ENCODE results near the gene HOXB4.
A peak's percentile ranks its signal among the peaks of the same experiment; 100 is the strongest.
"Not testable (repeated sequence)": the region's sequence is repeated elsewhere in the genome, so short reads cannot be mapped to it uniquely, and the experiment has no call there.

The HOXB4 gene

DNA sequence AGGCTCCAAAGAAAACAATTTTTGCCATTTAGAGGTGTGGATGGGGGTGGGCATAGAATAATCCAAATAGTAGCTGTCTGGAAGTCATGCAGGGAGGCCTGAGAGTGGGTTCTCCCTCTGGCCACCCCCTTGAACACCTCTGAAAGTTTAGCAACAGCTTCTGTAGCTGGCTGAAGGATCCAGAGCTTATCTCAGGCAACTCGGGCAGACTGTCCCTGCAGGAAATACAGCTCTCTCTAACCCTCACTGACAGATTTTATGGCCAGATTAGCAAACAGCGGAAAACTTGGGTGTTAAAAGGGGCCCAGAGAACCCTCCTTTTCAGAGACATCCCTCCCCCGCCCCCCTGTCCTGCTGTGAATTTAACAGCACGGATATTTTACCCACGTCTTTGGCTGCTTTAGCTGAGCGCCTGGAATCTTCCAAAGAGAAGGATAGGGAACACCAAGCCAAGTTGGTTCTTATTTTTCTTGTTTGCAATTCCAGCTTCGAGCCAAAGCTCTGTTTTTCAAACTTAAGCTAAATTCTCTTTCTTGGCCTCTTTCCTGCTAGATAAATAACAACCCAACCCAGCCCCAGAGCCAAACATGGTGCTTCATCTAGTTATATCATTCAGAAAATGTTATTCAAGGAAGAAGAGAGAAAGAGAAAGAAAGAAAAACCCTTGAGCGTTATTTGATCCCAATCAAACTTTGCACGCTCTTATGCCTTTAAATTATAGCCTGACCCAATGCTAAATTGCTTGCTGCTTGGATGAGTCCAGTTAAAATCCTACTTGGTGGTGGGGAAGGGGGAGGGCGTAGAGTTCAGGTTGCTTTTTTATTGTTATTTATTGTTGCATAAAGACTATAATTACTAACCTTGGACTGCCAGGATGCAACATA, 31.0 kb downstream of the HOXB4 start:
- DNase-seq (ENCODE audit: low read depth in 2 of 2): no peak

- no peak for DNase-seq (ENCODE audit: low read depth in 2 of 2)
Measured at GRCh38 chr17:48546137-48546923, 31.8 kb downstream of the HOXB4 start.

GRCh38 chr17:48545539-48545938, 32.6 kb downstream of the HOXB4 start:
- no peak for DNase-seq (ENCODE audit: low read depth in 2 of 2)

GRCh38 chr17:48545022-48545375, 33.2 kb downstream of the HOXB4 start, which contains the start of gene HOXB2:
TSS of gene HOXB2 (minus strand) at chr17:48545109. CDS start at chr17:48544911, 198 bp downstream.
- no peak for DNase-seq (ENCODE audit: low read depth in 2 of 2)

- peak; percentile 23 to 28 for DNase-seq (ENCODE audit: low read depth in 2 of 2)
Measured at GRCh38 chr17:48544349-48545021, 33.7 kb downstream of the HOXB4 start.

- DNase-seq (ENCODE audit: low read depth in 2 of 2): peak; percentile 43 to 47
Measured at GRCh38 chr17:48543854-48544348, 34.2 kb downstream of the HOXB4 start.

- DNase-seq (ENCODE audit: low read depth in 2 of 2): peak; percentile 31 to 56
Measured at GRCh38 chr17:48543107-48543853, 34.9 kb downstream of the HOXB4 start.

GRCh38 chr17:48542698-48543106, 35.4 kb downstream of the HOXB4 start:
- no peak for DNase-seq (ENCODE audit: low read depth in 2 of 2)

DNA sequence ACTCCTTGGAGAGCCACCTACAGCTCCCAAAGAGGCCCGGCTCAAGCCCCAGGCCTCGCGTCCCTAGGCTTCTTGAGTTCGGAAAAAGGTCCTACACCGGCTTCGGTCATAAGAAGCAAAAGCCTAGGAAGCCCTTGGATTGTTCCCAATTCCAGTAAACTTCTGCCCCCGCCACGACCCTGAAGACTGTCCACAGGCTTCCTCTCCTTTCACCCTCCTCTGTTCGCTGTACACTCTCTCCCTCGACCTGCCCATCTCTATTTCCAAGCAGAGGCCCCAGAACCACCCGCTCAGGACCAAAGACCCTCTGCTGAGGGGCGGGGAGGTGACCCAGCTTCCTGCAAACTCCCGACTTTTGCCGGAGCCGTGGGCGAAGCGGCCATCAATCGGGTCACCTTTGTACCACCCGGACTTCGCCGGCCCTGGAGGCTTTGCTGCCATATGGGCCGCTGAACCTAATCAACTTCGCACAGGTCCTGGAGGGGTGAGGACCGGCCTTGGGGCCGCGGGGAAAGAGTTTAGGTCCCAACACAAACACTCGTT, 36.0 kb downstream of the HOXB4 start:
- DNase-seq (ENCODE audit: low read depth in 2 of 2): no peak

GRCh38 chr17:48541577-48542113, 36.5 kb downstream of the HOXB4 start:
- peak; percentile 32 to 42 for DNase-seq (ENCODE audit: low read depth in 2 of 2)

DNA sequence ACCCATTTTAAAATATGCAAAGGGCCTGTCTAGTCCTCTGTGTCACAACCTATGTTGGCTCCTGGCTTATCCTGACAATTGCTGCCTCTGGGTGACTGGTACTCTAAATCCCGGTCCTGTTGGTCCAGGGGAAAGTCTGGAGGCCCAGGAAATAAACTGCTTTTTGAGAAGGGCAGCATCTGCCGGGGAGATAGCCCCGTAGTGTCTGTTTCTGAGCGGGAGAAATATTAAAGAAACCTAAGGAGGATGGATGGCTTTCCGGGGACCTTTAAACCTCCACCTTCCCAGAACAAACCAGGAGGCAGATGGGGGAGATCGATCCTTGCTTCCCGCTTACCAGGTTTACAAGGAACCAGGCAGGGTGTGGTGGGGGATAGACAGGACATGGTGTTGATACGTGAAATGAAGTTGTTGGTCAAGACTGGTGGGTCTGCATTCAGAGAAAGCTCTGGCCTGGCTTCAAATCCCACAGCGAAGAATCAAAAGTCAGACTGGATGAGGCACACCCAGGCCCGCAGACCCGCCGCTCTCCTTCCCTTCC, 37.0 kb downstream of the HOXB4 start:
- DNase-seq (ENCODE audit: low read depth in 2 of 2): no peak

DNA sequence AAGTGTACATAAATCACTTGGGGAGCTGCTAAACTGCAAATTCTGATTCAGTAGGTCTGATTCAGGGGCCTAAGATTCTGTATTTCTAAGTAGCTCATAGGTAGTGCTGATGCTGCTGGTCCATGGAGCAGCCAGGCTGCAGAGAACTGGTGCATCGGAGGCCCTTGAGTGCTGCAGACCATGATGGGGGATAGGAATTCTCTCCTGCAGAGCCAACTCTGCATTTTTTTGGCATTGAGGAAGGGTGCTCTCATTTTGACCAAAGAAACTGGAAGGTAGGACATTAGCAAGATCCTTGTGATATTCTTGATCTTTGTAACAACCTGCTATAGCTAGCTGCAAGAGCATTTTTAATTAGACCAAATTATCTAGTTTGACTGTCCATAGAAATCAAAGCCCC, 37.9 kb downstream of the HOXB4 start:
- no peak for DNase-seq (ENCODE audit: low read depth in 2 of 2)

GRCh38 chr17:48539177-48539576, 39.0 kb downstream of the HOXB4 start:
- no peak for DNase-seq (ENCODE audit: low read depth in 2 of 2)

DNA sequence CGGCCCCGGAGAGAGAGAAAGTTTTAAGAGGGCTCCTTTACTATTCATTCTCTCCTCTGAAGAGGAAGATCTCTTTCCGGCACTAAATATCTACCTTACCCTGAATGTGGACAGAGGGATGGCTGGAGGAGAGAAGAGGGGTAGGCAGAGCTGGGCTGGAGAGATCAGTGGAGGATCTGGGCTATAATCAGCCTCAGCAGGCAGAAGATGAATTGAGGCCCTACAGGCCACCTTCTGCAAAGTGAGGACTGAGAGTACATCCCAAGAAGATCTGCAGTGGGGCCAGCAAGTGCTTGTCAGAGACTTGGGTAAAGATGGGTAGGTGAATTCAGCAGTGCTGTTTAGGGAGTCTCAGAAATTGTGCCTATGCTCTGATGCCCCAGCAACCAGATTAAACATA, 40.8 kb downstream of the HOXB4 start:
- no peak for DNase-seq (ENCODE audit: low read depth in 2 of 2)

DNA sequence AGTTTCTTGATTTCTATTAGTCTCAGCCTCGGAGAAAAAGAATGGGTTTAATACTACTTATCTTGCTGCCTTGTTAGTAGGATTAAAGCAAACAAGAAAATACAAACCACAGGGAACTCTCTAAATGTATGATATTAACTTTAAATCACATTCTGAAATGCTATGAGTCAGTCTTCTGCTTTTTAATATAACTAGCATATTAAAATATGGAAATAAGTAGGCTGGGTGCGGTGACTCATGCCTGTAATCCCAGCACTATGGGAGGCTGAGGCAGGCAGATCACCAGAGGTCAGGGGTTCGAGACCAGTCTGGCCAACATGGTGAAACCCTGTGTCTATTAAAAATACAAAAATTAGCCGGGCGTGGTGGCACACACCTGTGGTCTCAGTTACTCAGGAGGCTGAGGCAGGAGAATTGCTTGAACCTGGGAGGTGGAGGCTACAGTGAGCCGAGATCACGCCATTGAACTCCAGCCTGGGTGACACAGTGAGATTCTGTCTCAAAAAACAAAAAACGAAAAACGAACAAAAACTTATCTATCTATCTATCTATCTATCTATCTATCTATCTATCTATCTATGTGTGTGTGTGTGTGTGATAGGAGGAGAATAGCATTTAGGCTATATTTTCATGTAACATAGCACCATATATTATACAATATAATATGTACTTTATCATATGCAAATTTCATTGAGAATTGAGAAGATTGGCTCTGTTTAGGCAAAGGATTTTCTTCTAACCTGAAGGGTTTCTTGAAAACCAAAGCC, 42.2 kb downstream of the HOXB4 start:
- DNase-seq (ENCODE audit: low read depth in 2 of 2): not testable (repeated sequence)

DNA sequence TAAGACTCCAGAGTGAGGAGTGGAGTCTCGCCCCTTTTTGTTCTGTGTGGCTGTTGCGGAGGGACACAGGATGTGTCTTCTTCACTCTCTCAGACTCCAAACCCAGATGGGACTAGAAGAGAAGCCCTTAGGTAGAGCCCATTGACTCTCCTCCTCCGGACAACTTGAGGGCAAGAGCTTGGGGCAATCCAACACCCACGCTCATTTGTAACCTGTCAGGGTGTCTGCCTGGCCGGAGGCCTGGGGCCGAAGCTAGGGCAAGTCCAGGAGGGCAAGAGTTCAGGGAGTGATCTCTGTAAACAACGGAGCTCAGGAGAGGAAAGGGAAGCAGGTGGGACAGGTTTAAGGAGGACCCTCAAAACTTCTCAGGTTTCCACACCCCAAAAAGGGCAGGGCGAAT, 45.9 kb downstream of the HOXB4 start:
- no peak for DNase-seq (ENCODE audit: low read depth in 2 of 2)

DNA sequence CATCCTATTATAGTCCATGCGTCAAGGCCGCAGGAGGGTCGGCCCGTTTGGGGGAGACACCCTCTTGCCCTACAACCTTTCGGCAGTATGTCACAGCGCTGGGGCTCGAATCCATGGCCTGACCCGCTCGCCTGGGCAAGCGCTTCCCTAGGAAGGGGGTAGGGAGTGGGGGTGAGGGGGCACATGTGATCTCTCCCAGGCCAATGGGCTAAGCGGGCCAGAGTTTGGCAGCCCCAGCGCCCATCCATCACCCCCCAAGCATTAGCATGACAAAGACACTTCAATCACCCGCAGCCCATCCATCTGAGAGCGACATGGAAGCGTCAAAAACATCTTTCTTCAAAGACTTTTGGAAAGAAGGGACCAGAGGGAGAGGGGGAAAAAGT, 47.3 kb downstream of the HOXB4 start, which contains the start of gene HOXB1:
Gene HOXB1 (minus strand): TSS at position 125 of the 386 bp plus-strand sequence. CDS start 107 bp downstream, at position 18.
- DNase-seq (ENCODE audit: low read depth in 2 of 2): no peak

DNA sequence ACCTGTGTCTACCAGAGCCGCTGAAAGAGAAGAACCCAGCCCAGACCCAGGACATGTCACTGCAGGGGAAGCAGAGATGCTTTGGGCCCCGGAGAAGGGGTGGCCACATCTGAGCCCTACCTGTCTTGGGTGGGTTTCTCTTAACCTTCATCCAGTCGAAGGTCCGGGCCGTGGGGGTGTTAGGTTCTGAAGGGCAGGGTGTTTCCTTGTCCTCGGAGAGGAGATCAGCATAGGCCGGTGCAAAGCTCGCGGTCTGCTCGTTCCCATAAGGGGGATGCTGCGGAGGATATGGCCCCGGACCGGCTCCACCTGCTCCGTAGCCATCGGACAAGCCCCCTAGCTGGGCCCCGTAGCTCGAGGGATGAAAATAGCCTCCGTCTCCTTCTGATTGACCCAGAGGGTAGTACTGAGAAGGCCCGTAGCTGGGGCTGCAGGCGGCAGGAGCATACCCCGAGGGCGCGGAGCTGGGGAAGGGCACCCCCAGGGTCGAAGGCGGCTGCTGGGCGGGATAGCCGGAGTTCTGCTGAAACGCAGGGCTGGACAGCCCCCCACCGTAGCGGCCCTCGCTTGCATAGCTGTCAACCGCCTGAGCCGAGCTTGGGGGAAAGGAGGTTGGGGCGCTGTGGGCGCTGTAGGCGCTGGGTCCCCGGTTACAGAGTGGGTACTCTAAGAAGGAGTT, 47.8 kb downstream of the HOXB4 start:
- DNase-seq (ENCODE audit: low read depth in 2 of 2): no peak

GRCh38 chr17:48529683-48530009, 48.5 kb downstream of the HOXB4 start:
- DNase-seq (ENCODE audit: low read depth in 2 of 2): no peak

Measured in stimulated activated CD4-positive, alpha-beta T cell treated with anti-CD3 and anti-CD28 coated beads, Interleukin-4, amount 100 ng/mL, for 48 hours (primary cell).